GM12875 (cell line): Measurements from ENCODE around the gene OR8G5.

ENCODE experiments used
- H3K4me3 ChIP-seq: one replicate; pipeline ENCODE4 v1.5.1; 2011; ENCODE audit warnings: low read depth, low read length, control low read depth
- CTCF ChIP-seq: IDR thresholded peaks from 2 replicates; pipeline ENCODE4 v1.5.1; 2011; ENCODE audit warnings: low read depth, mild to moderate bottlenecking, control low read depth, inconsistent platforms, low read length, moderate library complexity, borderline replicate concordance; ENCODE audit not compliant: insufficient read depth

Gene OR8G5

DNA sequence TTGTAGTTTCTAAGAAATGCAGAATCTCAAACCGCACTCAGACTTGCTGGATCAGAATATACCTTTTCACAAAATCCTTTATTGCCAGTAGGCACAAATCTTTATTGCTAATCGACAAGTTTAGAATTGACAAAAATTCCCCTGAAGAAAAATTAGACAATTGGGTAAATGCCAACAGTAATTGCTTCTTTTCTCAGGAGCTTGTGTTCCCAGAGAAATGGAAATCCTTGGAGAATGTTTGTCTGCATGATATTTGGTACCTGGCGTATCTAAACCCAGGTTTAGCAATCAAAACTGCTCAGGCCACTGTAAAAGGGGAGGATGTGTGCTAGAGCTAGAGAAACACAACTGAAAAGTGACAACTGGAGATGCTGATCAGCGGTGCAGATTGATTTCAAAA is at the start of gene OR8G5:
Gene OR8G5, plus strand, starts transcription at position 301 of the 400 bp plus-strand sequence. CDS start 8,556 bp downstream, outside the sequence.
- TF ChIP-seq CTCF = no peak
- no peak within 1 kb of the TSS for H3K4me3 ChIP-seq

DNA sequence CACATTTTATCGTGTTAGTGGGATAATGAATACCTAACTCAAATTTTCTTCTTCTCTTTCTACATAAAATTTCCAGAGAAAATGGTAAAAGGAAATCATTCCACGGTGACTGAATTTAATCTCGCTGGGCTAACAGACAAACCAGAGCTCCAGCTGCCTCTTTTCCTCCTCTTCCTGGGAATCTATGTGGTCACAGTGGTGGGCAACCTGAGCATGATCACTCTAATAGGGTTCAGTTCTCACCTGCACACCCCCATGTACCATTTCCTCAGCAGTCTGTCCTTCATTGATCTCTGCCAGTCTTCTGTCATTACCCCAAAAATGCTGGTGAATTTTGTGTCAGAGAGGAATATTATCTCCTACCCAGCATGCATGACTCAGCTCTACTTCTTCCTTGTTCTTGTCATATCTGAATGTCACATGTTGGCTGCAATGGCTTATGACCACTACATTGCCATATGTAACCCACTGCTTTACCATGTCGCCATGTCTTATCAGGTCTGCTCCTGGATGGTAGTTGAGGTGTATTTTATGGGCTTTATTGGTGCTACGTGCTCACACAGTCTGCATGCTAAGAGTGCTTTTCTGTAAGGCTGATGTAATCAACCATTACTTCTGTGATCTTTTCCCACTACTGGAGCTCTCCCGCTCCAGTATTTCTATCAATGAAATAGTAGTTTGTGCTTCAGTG is 48.9 kb upstream of the OR8G5 start:
- TF ChIP-seq CTCF = no peak
- no peak overlapping the region for H3K4me3 ChIP-seq

- no peak overlapping the region for H3K4me3 ChIP-seq
- TF ChIP-seq CTCF = no peak
Observed at GRCh38 chr11:124209824-124210357, 46.3 kb upstream of the OR8G5 start.

- no peak for TF ChIP-seq CTCF
Observed at GRCh38 chr11:124210421-124210820, 45.8 kb upstream of the OR8G5 start.

GRCh38 chr11:124211321-124211720 is 44.9 kb upstream of the OR8G5 start:
- TF ChIP-seq CTCF = no peak
- H3K4me3 ChIP-seq = no peak overlapping the region

More at GRCh38 chr11:124210421-124210820, 45.8 kb upstream of the OR8G5 start:
- no peak overlapping the region for H3K4me3 ChIP-seq

- TF ChIP-seq CTCF = no peak
- no peak overlapping the region for H3K4me3 ChIP-seq
Observed at GRCh38 chr11:124214027-124214426, 42.1 kb upstream of the OR8G5 start.

GRCh38 chr11:124219126-124219525 is 37.0 kb upstream of the OR8G5 start:
- H3K4me3 ChIP-seq = no peak overlapping the region
- no peak for TF ChIP-seq CTCF
